HUES48 (cell line): ENCODE results near the gene SLAMF7.
"Not testable (repeated sequence)": the region's sequence is repeated elsewhere in the genome, so short reads cannot be mapped to it uniquely, and the experiment has no call there.

Experiments
- H3K27ac ChIP-seq: one replicate; pipeline ENCODE4 v1.7.0; 2013; ENCODE audit warnings: low read depth, low read length, inconsistent platforms
- H3K27me3 ChIP-seq: 2 replicates; pipeline ENCODE4 v1.6.1; 2013; ENCODE audit warnings: mild to moderate bottlenecking, low read length; ENCODE audit not compliant: control insufficient read depth, insufficient read depth
- H3K36me3 ChIP-seq: 2 replicates; pipeline ENCODE4 v1.6.1; 2013; ENCODE audit warnings: low read length; ENCODE audit not compliant: control insufficient read depth, insufficient read depth
- H3K4me1 ChIP-seq: 2 replicates; pipeline ENCODE4 v1.6.1; 2013; ENCODE audit warnings: mild to moderate bottlenecking, low read length; ENCODE audit not compliant: control insufficient read depth, insufficient read depth
- H3K4me3 ChIP-seq: 2 replicates; pipeline ENCODE4 v1.5.1; 2013; ENCODE audit warnings: mild to moderate bottlenecking, low read depth, low read length
- H3K9ac ChIP-seq: 2 replicates; pipeline ENCODE4 v1.6.1; 2013; ENCODE audit warnings: mild to moderate bottlenecking, low read depth, low read length, moderate library complexity
- H3K9me3 ChIP-seq: 2 replicates; pipeline ENCODE4 v1.6.1; 2013; ENCODE audit warnings: low read length; ENCODE audit not compliant: control insufficient read depth, insufficient read depth

Gene SLAMF7

GRCh38 chr1:160777486-160778089, 38.5 kb downstream of the SLAMF7 start:
- no peaks in the 10 kb centered on the region for H3K36me3 ChIP-seq
- no peak overlapping the region for H3K27ac ChIP-seq
- no peak overlapping the region for H3K9ac ChIP-seq
- peaks cover 4% of the 10 kb centered on the region; the same call in 1 of the 2 replicates for H3K9me3 ChIP-seq
- no peaks in the 10 kb centered on the region for H3K4me1 ChIP-seq
- H3K4me3 ChIP-seq: no peak overlapping the region
- no peaks in the 10 kb centered on the region for H3K27me3 ChIP-seq

- Histone ChIP-seq H3K4me3 (no peak overlapping the region), H3K36me3 (no peaks in the 10 kb centered on the region), H3K9ac (no peak overlapping the region), H3K27me3 (no peaks in the 10 kb centered on the region), H3K9me3 (peaks cover 10% of the 10 kb centered on the region), H3K4me1 (no peaks in the 10 kb centered on the region), H3K27ac (no peak overlapping the region)
These were observed 39.9 kb downstream of the SLAMF7 start for GRCh38 chr1:160778976-160779375.

GRCh38 chr1:160779626-160780397, 40.8 kb downstream of the SLAMF7 start:
- Histone ChIP-seq H3K9me3 (peaks cover 10% of the 10 kb centered on the region), H3K27me3 (no peaks in the 10 kb centered on the region), H3K36me3 (no peaks in the 10 kb centered on the region), H3K4me3 (no peak overlapping the region), H3K9ac (no peak overlapping the region), H3K4me1 (no peaks in the 10 kb centered on the region), H3K27ac (no peak overlapping the region)

- no peak overlapping the region for H3K27ac ChIP-seq
- no peaks in the 10 kb centered on the region for H3K4me1 ChIP-seq
- no peaks in the 10 kb centered on the region for H3K36me3 ChIP-seq
- no peaks in the 10 kb centered on the region for H3K27me3 ChIP-seq
- no peak overlapping the region for H3K9ac ChIP-seq
- H3K4me3 ChIP-seq: no peak overlapping the region
- peaks cover 10% of the 10 kb centered on the region for H3K9me3 ChIP-seq
These were observed 41.3 kb downstream of the SLAMF7 start for GRCh38 chr1:160780398-160780755.

- H3K9me3 ChIP-seq: peaks cover 10% of the 10 kb centered on the region
- H3K9ac ChIP-seq: no peak overlapping the region
- no peak overlapping the region for H3K27ac ChIP-seq
- no peak overlapping the region for H3K4me3 ChIP-seq
- no peaks in the 10 kb centered on the region for H3K36me3 ChIP-seq
- no peaks in the 10 kb centered on the region for H3K4me1 ChIP-seq
- no peaks in the 10 kb centered on the region for H3K27me3 ChIP-seq
These were observed 42.2 kb downstream of the SLAMF7 start for GRCh38 chr1:160781186-160781766.

- H3K4me3 ChIP-seq: no peak overlapping the region
- no peak overlapping the region for H3K9ac ChIP-seq
- H3K36me3 ChIP-seq: no peaks in the 10 kb centered on the region
- H3K9me3 ChIP-seq: peaks cover 10% of the 10 kb centered on the region
- no peak overlapping the region for H3K27ac ChIP-seq
- no peaks in the 10 kb centered on the region for H3K4me1 ChIP-seq
- H3K27me3 ChIP-seq: no peaks in the 10 kb centered on the region
These were observed 43.1 kb downstream of the SLAMF7 start for GRCh38 chr1:160781914-160782689.

- H3K36me3 ChIP-seq, H3K9ac ChIP-seq, H3K4me3 ChIP-seq, H3K4me1 ChIP-seq, H3K27me3 ChIP-seq, H3K27ac ChIP-seq: not testable (repeated sequence)
- peaks cover 10% of the 10 kb centered on the region for H3K9me3 ChIP-seq
These were observed 44.1 kb downstream of the SLAMF7 start for GRCh38 chr1:160782988-160783765.

- no peak overlapping the region for H3K27ac ChIP-seq
- H3K27me3 ChIP-seq: no peaks in the 10 kb centered on the region
- no peaks in the 10 kb centered on the region for H3K9me3 ChIP-seq
- no peak overlapping the region for H3K9ac ChIP-seq
- H3K4me1 ChIP-seq: no peaks in the 10 kb centered on the region
- H3K36me3 ChIP-seq: no peaks in the 10 kb centered on the region
- H3K4me3 ChIP-seq: no peak overlapping the region
These were observed 50.1 kb downstream of the SLAMF7 start for GRCh38 chr1:160789051-160789701.

GRCh38 chr1:160789702-160790611, 50.9 kb downstream of the SLAMF7 start:
- Histone ChIP-seq H3K27ac (no peak overlapping the region), H3K9ac (no peak overlapping the region), H3K27me3 (no peaks in the 10 kb centered on the region), H3K4me3 (no peak overlapping the region), H3K36me3 (no peaks in the 10 kb centered on the region), H3K4me1 (no peaks in the 10 kb centered on the region), H3K9me3 (no peaks in the 10 kb centered on the region)
